HG03439 (cell line): Measurements from ENCODE around the gene CD24.
"Not testable (repeated sequence)": the region's sequence is repeated elsewhere in the genome, so short reads cannot be mapped to it uniquely, and the experiment has no call there.

Experiments
- ATAC-seq: cut with Tn5 transposase; IDR thresholded peaks from one replicate; pipeline ENCODE4 v1.9.1; 2021; ENCODE audit warnings: mild to moderate bottlenecking, moderate library complexity; ENCODE audit not compliant: unreplicated experiment

The CD24 gene, protein sequence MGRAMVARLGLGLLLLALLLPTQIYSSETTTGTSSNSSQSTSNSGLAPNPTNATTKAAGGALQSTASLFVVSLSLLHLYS

DNA sequence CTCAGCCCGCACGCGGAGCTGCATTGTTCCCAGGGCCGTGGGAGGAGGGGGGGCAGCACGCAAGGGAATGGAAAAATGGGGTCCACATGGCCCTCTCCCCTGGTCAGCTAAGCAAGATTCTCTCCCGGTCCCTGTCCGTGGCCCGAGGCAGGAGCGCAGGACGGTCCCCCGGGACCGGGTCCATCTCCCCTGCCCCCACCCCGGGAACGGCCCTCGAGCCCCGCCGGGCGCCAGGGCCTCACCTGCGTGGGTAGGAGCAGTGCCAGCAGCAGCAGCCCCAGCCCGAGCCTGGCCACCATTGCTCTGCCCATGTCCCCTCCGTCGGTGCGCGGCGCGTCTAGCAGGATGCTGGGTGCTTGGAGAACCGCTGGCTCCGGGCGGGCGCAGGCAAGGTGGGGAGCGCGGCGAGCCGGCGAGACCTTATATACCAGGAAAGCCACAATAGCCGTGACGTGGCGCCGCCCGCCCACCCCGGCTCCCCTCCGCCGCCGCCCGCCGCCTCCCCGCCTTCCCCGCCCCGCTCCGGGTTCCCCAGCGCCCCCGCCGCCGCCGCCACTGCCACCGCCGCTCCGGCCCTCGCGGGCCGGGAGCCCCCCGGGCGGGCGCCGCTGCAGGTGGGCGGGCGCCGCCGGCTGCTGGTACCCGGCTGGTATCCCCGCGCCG lies at the start of gene CD24:
CD24 (minus strand) TSS at position 394 of the 663 bp plus-strand sequence; CDS start at position 311, 83 bp downstream.
- ATAC-seq: peak; percentile 24

DNA sequence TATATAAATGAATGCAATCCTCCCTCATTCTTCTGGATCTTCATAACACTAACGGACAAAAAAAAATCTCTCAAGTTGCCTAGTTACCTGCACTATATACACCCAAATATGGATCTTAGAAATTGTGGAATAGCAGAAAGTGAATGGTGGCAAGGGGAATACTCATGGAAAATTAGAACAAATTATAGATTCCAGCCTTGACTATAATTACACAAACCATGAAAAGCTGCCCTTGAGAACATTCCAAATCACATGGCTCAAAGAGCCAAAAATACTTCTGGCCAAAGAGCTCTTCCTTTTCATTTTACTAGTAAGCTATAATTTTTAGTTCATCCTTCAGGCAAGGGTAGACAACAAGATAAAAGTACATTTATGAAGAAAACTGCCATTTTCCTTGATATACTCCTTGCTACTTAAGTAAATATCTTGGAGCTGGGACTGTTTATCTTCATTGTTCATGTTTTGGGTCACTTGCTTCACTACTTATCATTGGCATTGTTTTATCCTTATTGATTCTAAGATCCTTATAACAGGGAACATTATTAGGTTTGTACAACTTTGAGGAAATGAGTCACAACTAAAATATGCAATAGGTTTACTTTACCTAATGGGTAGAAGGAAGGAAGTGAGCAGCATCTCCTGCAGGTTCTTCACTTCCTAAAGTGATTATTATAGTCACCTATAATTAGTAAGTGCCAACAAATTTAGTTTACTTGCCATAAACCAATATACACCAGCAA lies 47.1 kb upstream of the CD24 start:
- ATAC-seq: no peak

GRCh38 chr6:107020239-107020638 lies 45.7 kb upstream of the CD24 start:
- ATAC-seq: no peak

GRCh38 chr6:107019628-107020027 lies 45.1 kb upstream of the CD24 start:
- ATAC-seq: not testable (repeated sequence)

DNA sequence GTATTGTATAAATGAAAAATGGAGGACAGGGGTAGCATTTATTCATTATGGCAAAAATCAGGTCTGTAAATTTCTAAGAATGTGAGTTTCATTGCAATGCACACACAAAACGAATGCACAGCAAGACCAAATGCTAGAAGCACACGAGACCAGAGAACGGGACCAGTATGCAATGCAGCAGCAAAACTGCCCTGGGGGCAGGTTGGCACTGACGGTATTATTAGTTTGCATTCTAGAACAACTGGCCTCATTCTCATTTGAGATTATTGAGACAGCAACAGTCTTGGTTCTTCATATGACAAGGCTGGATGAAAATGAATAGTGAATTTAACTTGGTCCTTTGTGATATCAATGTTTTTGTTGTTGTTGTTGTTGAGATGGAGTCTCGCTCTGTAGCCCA lies 44.5 kb upstream of the CD24 start:
- no peak for ATAC-seq

- no peak for ATAC-seq
Measured at GRCh38 chr6:107009499-107009898, 35.0 kb upstream of the CD24 start.

DNA sequence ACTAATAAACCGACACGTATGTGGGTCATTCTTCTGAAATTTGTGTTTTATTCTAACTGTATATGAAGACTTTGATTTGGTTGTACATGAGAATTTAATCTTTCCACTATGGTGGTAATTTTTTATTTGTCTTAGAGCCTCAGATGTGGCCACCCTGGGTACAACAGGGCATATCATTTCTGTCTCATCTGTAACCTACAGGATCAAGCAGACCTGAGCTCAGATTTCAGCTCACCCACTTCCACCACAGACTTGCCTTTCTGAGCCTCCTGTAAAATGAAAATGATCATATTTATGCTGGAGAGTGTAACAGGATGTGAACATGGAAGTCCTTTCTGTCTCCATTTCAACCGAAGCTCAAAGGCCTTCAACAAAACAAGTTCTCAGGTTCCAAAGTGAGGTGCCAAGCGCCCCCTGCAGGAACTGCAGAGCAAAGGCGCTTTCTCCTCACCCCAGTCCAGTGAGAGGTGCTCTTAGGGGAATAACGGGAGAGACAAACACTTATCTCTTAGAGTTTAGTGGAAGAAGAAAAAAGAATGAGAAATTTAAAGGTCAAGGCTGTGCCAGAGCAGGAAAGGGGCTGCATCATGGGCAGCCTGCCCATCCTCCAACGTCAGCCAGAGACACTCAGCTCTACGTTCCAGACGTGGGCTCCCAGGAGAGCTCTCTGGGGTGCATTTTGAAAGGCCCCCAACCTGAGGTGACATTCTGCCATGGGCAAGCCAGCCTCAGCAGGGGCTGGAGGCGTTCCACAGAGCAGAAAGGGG lies 23.0 kb upstream of the CD24 start:
- ATAC-seq: no peak

DNA sequence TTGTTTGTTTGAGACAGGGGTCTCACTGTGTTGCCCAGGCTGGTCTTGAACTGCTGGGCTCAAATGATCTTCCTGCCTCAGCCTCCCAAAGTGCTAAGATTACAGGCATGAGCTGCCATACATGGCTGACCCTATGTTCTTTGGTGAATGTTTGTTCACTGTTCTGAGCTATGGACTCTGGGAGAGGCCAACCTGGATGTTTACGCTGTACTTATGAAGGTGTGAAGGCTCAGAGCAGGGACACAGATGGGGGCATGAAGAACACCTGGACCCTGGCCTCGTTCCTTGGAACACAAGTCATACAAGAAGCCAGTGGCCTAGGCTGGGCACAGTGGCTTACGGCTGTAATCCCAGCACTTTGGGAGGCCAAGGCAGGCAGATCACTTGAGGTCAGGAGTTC lies 21.1 kb upstream of the CD24 start:
- ATAC-seq: no peak

DNA sequence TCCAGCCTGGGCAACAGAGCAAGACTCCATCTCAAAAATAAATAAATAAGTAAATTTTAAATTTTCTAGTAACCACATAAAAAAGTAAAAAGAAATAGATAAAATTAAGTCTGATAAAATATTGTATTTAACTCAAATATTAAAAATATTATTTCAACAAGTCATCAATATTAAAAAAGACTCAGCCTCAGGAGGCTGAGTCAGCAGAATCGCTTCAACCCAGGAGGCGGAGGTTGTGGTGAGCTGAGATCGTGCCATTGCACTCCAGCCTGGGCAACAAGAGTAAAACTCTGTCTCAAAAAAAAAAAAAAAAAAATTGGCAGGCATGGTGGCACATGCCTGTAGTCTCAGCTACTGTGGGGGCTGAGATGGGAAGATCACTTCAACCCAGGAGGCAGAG lies 15.2 kb upstream of the CD24 start:
- ATAC-seq: not testable (repeated sequence)

DNA sequence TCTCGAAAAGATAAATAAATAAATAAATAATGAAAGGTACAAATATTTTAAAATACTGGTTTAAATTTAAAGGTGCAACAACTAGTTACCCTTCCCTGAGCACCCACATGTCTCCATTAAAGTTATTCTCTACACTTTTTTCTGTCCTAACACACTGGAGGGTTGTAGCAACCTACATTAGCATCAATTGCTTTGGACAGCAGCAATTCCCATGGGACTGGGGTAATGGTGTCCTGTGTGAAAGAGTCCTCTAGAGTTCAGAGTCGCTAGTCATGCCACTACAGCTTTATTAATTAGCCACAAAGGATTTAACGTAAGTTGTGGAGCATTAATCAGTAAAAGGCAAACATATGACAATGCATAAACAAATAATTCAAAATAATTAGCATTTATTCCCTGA lies 14.1 kb upstream of the CD24 start:
- ATAC-seq: no peak

- ATAC-seq: no peak
Measured at GRCh38 chr6:106981926-106982325, 7.4 kb upstream of the CD24 start.

DNA sequence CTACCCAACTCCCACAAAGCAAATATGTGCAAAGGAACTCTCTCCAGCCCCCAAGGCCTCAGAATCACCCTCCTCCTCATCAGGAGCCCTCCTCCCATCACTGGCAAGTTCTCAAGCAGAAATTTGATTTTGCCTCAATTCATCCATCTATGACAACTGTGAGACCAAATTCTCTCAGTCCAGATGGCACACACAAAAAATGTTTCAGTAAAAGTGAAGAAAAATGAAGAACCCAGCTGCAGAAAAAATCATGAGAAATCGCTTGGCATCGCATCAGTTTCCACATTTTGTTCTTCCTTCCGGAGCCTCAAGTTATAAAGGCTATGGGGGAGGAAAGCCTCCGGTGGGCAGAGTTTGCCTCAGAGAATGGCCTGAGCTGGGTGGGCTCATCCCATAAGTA lies 6.4 kb upstream of the CD24 start:
- ATAC-seq: no peak

- ATAC-seq: peak; percentile 65
Measured at GRCh38 chr6:106979435-106979884, 4.9 kb upstream of the CD24 start.

DNA sequence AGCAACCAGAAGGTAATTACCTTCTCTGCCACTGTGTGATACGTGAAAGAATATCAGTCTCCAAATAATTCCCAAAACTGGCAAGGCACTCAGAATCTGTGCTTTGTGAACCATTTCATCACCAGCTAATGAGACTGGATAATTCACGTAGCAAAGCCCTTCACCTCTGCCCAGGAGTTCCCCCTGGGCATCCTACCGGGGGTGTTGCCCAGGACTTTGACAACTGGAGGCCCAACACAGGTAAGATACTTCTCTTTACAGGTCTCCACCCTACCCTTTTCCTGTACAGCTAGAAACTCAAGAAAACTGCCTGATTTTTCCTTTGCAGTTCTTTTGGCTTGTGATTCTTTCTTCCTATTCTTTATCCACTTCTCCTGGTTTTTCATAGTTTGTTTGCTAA lies 2.7 kb upstream of the CD24 start:
- ATAC-seq: no peak

GRCh38 chr6:106976270-106976669 lies 1.7 kb upstream of the CD24 start:
- no peak for ATAC-seq

GRCh38 chr6:106975738-106976064 lies 1.2 kb upstream of the CD24 start:
- no peak for ATAC-seq

DNA sequence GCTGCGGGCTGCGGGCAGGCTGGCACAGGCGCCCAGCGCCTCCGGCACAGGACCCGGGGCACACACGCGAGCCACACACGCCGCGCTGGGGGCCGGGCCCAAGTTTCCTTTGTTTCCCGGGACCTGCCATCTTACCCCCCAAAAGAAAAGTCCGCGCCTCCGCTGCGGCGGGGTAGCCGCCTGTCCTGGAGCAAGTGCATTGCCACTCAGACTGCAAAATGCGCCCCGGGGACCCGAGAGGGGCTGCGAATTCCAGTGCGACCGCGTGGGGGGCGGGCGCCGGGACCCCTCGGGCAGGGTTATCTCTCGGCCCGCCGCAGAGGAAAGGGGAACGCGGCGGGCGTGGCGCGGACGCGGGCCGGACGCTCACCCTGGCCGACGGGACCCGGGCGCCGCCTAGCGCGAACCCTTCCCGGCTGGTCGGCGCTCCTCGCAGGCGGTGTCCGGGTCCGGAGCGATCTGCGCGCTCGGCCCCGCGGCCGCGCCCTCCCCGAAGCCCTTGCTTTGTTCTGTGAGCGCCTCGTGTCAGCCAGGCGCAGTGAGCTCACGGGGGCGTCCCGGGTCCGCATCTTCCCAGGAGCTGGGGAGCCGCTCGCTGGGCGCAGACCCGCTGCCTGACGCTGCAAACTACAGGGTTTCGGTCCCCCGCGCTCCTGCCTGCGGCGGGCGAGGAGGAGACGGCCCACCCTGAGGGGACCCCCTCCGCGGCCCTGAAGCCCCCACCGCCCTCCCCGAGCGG lies 639 bp upstream of the CD24 start:
- peak; percentile 65 for ATAC-seq

- no peak for ATAC-seq
Measured at GRCh38 chr6:106973836-106974335, 643 bp downstream of the CD24 start.

GRCh38 chr6:106973018-106973835 lies 1.3 kb downstream of the CD24 start:
- no peak for ATAC-seq

GRCh38 chr6:106972500-106972899 lies 2.0 kb downstream of the CD24 start:
- ATAC-seq: no peak
